Fibroblast of lung (primary cell): ENCODE measurements around the gene DDX10.

Experiments used
- EZH2 ChIP-seq: IDR thresholded peaks from 2 replicates; pipeline ENCODE4 v1.5.1; 2012; ENCODE audit warnings: low read length, control low read depth, mild to moderate bottlenecking; ENCODE audit errors: missing control alignments
- TF ChIP-seq, protein P1 (sequence below), 2 donors: IDR thresholded peaks in 1 of 2; conservative IDR thresholded peaks in 1 of 2; 1 replicate in 1 of 2; 2 replicates in 1 of 2; pipeline ENCODE4 v1.5.1; 2011 to 2012; ENCODE audit warnings: low read length in 2 of 2, control low read depth in 1 of 2, inconsistent platforms in 1 of 2, low read depth in 1 of 2, mild to moderate bottlenecking in 1 of 2

DNA sequence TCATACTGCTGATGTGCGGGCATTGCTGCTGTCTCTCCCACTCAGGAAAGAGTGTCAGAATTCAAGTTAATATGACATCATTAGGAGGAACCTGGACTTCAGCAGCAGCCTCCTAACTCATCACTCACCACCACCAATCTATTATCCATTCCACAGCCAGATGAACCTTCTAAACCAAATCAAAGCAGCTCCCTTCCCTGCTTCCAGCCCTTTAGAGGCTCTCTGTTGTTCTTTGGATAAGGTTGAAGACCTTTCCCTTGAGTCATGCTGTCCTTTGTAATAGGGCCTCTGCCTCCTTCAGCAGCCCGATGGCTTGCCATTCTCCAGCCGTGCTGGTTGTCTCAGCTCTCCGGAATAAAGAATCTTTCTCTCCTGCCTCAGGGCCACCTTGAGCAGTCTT, 301.3 kb downstream of the DDX10 start:
- TF ChIP-seq, protein P1, sequence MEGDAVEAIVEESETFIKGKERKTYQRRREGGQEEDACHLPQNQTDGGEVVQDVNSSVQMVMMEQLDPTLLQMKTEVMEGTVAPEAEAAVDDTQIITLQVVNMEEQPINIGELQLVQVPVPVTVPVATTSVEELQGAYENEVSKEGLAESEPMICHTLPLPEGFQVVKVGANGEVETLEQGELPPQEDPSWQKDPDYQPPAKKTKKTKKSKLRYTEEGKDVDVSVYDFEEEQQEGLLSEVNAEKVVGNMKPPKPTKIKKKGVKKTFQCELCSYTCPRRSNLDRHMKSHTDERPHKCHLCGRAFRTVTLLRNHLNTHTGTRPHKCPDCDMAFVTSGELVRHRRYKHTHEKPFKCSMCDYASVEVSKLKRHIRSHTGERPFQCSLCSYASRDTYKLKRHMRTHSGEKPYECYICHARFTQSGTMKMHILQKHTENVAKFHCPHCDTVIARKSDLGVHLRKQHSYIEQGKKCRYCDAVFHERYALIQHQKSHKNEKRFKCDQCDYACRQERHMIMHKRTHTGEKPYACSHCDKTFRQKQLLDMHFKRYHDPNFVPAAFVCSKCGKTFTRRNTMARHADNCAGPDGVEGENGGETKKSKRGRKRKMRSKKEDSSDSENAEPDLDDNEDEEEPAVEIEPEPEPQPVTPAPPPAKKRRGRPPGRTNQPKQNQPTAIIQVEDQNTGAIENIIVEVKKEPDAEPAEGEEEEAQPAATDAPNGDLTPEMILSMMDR (conservative IDR thresholded peaks at IDR 0.05 in 1 of 2, IDR thresholded peaks at IDR 0.05 in 1 of 2; ENCODE audit: low read depth in 1 of 2, low read length in 2 of 2) = no peak
- TF ChIP-seq EZH2 = no peak
